Ovary (tissue), 3 donors: ENCODE measurements around the gene CCNB2.

Source experiments
- EP300 ChIP-seq: sonication (generic); formaldehyde crosslinking; IDR thresholded peaks from one replicate; pipeline ENCODE4 v1.6.1; 2017; ENCODE audit warnings: antibody characterized with exemption
- POLR2A ChIP-seq: fragments of 450-650 bp; IDR thresholded peaks from one replicate; pipeline ENCODE4 v1.6.1; 2017; ENCODE audit warnings: antibody characterized with exemption, mild to moderate bottlenecking, moderate library complexity
- TF ChIP-seq, protein P1 (sequence below), 3 donors: fragments of 450-650 bp in 2 of 3; fragments of 200-600 bp in 1 of 3; IDR thresholded peaks; one replicate each; pipeline versions ENCODE4 v1.5.1 to v1.8.0; 2016 to 2022; ENCODE audit warnings: antibody characterized with exemption in 3 of 3, mild to moderate bottlenecking in 1 of 3
- donor health status: DM: no; HTN: no; CAD: no.

DNA sequence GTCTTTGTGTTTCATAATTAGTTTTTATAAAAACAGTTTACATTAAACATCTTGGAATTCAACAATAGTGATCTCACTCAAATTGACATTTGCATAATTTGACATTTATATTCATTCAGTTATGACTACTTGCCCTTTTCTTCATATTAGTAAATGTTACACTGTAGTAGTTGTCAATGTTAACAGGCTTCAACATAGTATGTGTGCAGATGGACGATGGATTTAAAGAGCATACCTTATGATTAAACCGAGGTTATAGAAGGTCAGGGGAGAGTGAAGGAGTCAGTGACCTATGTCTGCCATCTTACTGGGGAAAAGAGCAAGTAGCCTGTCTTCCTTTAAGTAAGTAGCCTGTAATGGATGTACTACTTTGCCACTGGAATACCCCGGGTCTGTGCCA lies 8.5 kb upstream of the CCNB2 start:
- TF ChIP-seq, protein P1, sequence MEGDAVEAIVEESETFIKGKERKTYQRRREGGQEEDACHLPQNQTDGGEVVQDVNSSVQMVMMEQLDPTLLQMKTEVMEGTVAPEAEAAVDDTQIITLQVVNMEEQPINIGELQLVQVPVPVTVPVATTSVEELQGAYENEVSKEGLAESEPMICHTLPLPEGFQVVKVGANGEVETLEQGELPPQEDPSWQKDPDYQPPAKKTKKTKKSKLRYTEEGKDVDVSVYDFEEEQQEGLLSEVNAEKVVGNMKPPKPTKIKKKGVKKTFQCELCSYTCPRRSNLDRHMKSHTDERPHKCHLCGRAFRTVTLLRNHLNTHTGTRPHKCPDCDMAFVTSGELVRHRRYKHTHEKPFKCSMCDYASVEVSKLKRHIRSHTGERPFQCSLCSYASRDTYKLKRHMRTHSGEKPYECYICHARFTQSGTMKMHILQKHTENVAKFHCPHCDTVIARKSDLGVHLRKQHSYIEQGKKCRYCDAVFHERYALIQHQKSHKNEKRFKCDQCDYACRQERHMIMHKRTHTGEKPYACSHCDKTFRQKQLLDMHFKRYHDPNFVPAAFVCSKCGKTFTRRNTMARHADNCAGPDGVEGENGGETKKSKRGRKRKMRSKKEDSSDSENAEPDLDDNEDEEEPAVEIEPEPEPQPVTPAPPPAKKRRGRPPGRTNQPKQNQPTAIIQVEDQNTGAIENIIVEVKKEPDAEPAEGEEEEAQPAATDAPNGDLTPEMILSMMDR (IDR thresholded peaks at IDR 0.05): no peak
- TF ChIP-seq POLR2A: no peak
- TF ChIP-seq EP300: no peak
